ENCODE measurements around the gene LRRC51.

Gene LRRC51

GRCh38 chr11:72045849-72046248 is 34.8 kb upstream of the LRRC51 start:
- Histone ChIP-seq H3K36me3 (ENCODE audit: insufficient read depth, low read depth, low read length) (no peaks in the 10 kb centered on the region), H3K9me3 (ENCODE audit: insufficient read depth, low read depth, low read length) (no peaks in the 10 kb centered on the region), H3K9ac (ENCODE audit: low read depth, low read length) (0 out of 2 replicates have a peak overlapping the region, but pooled peaks have one; percentile 24), H3K27me3 (ENCODE audit: insufficient read depth, low read length) (no peaks in the 10 kb centered on the region), H3K4me3 (ENCODE audit: low read length) (no peak overlapping the region), H3K27ac (ENCODE audit: low read length) (no peak overlapping the region), H3K4me1 (ENCODE audit: insufficient read depth, low read length) (peaks cover 18% of the 10 kb centered on the region)

GRCh38 chr11:72048766-72049460 is 31.7 kb upstream of the LRRC51 start:
- H3K4me3 ChIP-seq (ENCODE audit: low read length): 0 out of 2 replicates have a peak overlapping the region, but pooled peaks have one; percentile 1
- peak overlapping the region; percentile 45 for H3K27ac ChIP-seq (ENCODE audit: low read length)
- peaks cover 5% of the 10 kb centered on the region; the same call in 1 of the 2 replicates for H3K36me3 ChIP-seq (ENCODE audit: insufficient read depth, low read depth, low read length)
- H3K4me1 ChIP-seq (ENCODE audit: insufficient read depth, low read length): peaks cover 9% of the 10 kb centered on the region; the same call in 1 of the 2 replicates
- no peaks in the 10 kb centered on the region for H3K9me3 ChIP-seq (ENCODE audit: insufficient read depth, low read depth, low read length)
- H3K9ac ChIP-seq (ENCODE audit: low read depth, low read length): peak overlapping the region; percentile 30; the same call in 1 of the 2 replicates
- H3K27me3 ChIP-seq (ENCODE audit: insufficient read depth, low read length): no peaks in the 10 kb centered on the region

- H3K9me3 ChIP-seq (ENCODE audit: insufficient read depth, low read depth, low read length): no peaks in the 10 kb centered on the region
- no peak overlapping the region for H3K4me3 ChIP-seq (ENCODE audit: low read length)
- no peaks in the 10 kb centered on the region for H3K27me3 ChIP-seq (ENCODE audit: insufficient read depth, low read length)
- H3K36me3 ChIP-seq (ENCODE audit: insufficient read depth, low read depth, low read length): peaks cover 8% of the 10 kb centered on the region; the same call in 1 of the 2 replicates
- no peak overlapping the region for H3K27ac ChIP-seq (ENCODE audit: low read length)
- H3K4me1 ChIP-seq (ENCODE audit: insufficient read depth, low read length): no peaks in the 10 kb centered on the region
- H3K9ac ChIP-seq (ENCODE audit: low read depth, low read length): no peak overlapping the region
These were observed 22.1 kb upstream of the LRRC51 start for GRCh38 chr11:72058416-72059034.

DNA sequence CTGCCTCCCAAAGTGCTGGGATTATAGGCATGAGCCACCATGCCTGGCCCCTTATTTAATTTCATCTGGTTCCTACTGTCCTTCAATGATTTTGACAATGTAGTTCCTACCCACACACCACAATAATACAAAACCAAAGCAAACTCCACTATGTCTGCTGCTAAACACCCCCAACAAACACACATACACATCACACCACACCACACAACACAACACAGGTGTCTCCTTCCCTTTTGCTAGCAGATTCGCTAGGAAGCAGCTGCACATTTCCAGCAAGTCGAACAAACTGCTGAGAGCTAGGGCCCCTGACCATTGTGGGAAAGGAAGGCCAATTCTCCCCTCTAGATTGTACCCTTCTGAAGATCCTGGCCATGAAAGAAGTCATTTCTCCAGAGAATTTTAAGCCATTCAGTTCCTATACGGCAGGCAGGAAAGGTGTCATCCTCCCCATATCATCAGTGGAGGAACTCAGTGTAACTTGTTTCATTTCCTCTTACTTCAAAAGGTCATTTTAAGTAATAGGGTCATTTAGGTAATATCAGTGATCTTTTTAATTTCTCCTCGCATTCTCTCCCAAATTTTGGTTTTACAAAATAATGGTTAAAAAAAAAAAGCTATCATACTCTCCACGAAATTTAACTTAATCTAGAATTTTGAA is 18.8 kb upstream of the LRRC51 start:
- no peaks in the 10 kb centered on the region for H3K27me3 ChIP-seq (ENCODE audit: insufficient read depth, low read length)
- no peaks in the 10 kb centered on the region for H3K9me3 ChIP-seq (ENCODE audit: insufficient read depth, low read depth, low read length)
- H3K27ac ChIP-seq (ENCODE audit: low read length): no peak overlapping the region
- no peaks in the 10 kb centered on the region for H3K4me1 ChIP-seq (ENCODE audit: insufficient read depth, low read length)
- peaks cover 11% of the 10 kb centered on the region; the same call in 1 of the 2 replicates for H3K36me3 ChIP-seq (ENCODE audit: insufficient read depth, low read depth, low read length)
- no peak overlapping the region for H3K4me3 ChIP-seq (ENCODE audit: low read length)
- H3K9ac ChIP-seq (ENCODE audit: low read depth, low read length): no peak overlapping the region

DNA sequence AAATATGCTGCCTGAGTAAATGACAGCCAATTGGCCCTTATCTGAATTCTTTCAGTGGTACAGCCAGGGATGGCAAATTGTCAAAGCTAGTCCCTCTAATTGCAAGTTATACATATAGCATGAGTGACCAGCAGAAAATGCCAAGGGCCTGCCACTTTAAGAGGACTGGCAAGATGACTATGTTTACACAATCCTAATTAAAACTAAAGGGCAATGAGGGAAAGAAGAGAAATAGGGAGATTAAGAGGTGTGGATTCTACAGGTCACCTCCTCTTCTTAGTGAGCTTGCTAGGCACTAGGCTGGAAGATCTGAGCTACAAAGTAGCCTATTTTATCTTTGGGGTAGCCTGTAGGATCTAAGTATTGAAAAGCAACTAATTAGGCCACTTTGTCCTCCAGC is 13.8 kb upstream of the LRRC51 start:
- Histone ChIP-seq H3K36me3 (ENCODE audit: insufficient read depth, low read depth, low read length) (peaks cover 34% of the 10 kb centered on the region), H3K27me3 (ENCODE audit: insufficient read depth, low read length) (no peaks in the 10 kb centered on the region), H3K27ac (ENCODE audit: low read length) (no peak overlapping the region), H3K4me1 (ENCODE audit: insufficient read depth, low read length) (peaks cover 13% of the 10 kb centered on the region; the same call in 1 of the 2 replicates), H3K9me3 (ENCODE audit: insufficient read depth, low read depth, low read length) (no peaks in the 10 kb centered on the region), H3K9ac (ENCODE audit: low read depth, low read length) (no peak overlapping the region), H3K4me3 (ENCODE audit: low read length) (no peak overlapping the region)

DNA sequence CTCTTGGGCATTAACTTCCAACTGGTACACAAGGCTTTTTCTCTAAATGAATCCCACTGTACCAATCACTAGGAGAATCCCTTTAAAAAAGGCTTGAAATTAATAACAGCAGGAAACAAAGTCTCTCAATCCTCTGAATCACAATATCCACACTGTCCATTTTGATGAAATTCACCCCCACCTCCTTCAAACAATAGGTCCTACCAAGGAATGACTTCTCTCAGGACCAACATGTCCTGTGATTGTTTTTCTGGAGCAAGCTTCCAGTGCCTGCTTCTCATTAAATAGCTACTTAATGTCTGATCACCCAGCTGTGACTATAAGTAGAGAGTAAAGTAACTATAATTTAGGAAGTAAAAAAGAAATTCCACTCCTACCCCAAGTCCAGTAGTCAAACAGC is 13.4 kb upstream of the LRRC51 start:
- Histone ChIP-seq H3K27me3 (ENCODE audit: insufficient read depth, low read length) (no peaks in the 10 kb centered on the region), H3K36me3 (ENCODE audit: insufficient read depth, low read depth, low read length) (peaks cover 34% of the 10 kb centered on the region), H3K27ac (ENCODE audit: low read length) (no peak overlapping the region)

DNA sequence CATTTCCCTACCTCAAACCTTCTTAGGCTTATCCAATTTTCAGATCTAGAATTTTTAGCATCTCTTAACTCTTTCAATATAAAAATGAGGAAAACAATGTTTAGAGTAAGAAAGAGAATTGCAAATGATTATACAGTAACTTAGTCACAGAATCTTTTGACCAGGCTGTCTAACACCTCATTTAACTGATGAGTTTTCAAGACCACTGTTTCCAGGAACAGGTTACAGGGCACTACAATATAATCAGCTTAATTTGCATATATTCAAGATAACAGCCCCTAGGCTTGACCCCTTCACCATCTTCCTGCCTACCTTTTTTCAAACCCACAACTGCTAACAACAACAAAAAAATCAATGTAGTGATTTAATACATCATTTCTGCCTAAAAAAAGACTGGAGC is 13.0 kb upstream of the LRRC51 start:
- H3K4me1 ChIP-seq (ENCODE audit: insufficient read depth, low read length): peaks cover 18% of the 10 kb centered on the region; the same call in 1 of the 2 replicates
- H3K4me3 ChIP-seq (ENCODE audit: low read length): no peak overlapping the region
- no peaks in the 10 kb centered on the region for H3K27me3 ChIP-seq (ENCODE audit: insufficient read depth, low read length)
- H3K27ac ChIP-seq (ENCODE audit: low read length): no peak overlapping the region
- peaks cover 34% of the 10 kb centered on the region for H3K36me3 ChIP-seq (ENCODE audit: insufficient read depth, low read depth, low read length)
- no peaks in the 10 kb centered on the region for H3K9me3 ChIP-seq (ENCODE audit: insufficient read depth, low read depth, low read length)
- H3K9ac ChIP-seq (ENCODE audit: low read depth, low read length): no peak overlapping the region

More for the DNA sequence above, 13.4 kb upstream of the LRRC51 start:
- Histone ChIP-seq H3K9me3 (ENCODE audit: insufficient read depth, low read depth, low read length) (no peaks in the 10 kb centered on the region), H3K4me3 (ENCODE audit: low read length) (no peak overlapping the region), H3K4me1 (ENCODE audit: insufficient read depth, low read length) (peaks cover 15% of the 10 kb centered on the region; the same call in 1 of the 2 replicates), H3K9ac (ENCODE audit: low read depth, low read length) (no peak overlapping the region)

GRCh38 chr11:72069200-72069599 is 11.4 kb upstream of the LRRC51 start:
- Histone ChIP-seq H3K4me1 (ENCODE audit: insufficient read depth, low read length) (peaks cover 22% of the 10 kb centered on the region), H3K9ac (ENCODE audit: low read depth, low read length) (no peak overlapping the region), H3K4me3 (ENCODE audit: low read length) (no peak overlapping the region), H3K27me3 (ENCODE audit: insufficient read depth, low read length) (no peaks in the 10 kb centered on the region), H3K9me3 (ENCODE audit: insufficient read depth, low read depth, low read length) (no peaks in the 10 kb centered on the region), H3K27ac (ENCODE audit: low read length) (no peak overlapping the region), H3K36me3 (ENCODE audit: insufficient read depth, low read depth, low read length) (peaks cover 29% of the 10 kb centered on the region)

GRCh38 chr11:72069787-72070251 is 10.8 kb upstream of the LRRC51 start:
- no peak overlapping the region for H3K9ac ChIP-seq (ENCODE audit: low read depth, low read length)
- peaks cover 22% of the 10 kb centered on the region for H3K4me1 ChIP-seq (ENCODE audit: insufficient read depth, low read length)
- H3K36me3 ChIP-seq (ENCODE audit: insufficient read depth, low read depth, low read length): peaks cover 29% of the 10 kb centered on the region
- no peaks in the 10 kb centered on the region for H3K27me3 ChIP-seq (ENCODE audit: insufficient read depth, low read length)
- no peak overlapping the region for H3K27ac ChIP-seq (ENCODE audit: low read length)
- no peaks in the 10 kb centered on the region for H3K9me3 ChIP-seq (ENCODE audit: insufficient read depth, low read depth, low read length)
- no peak overlapping the region for H3K4me3 ChIP-seq (ENCODE audit: low read length)

GRCh38 chr11:72070491-72070890 is 10.2 kb upstream of the LRRC51 start:
- peaks cover 29% of the 10 kb centered on the region for H3K36me3 ChIP-seq (ENCODE audit: insufficient read depth, low read depth, low read length)
- H3K9me3 ChIP-seq (ENCODE audit: insufficient read depth, low read depth, low read length): no peaks in the 10 kb centered on the region
- no peak overlapping the region for H3K4me3 ChIP-seq (ENCODE audit: low read length)
- H3K27ac ChIP-seq (ENCODE audit: low read length): no peak overlapping the region
- H3K27me3 ChIP-seq (ENCODE audit: insufficient read depth, low read length): no peaks in the 10 kb centered on the region
- peaks cover 22% of the 10 kb centered on the region for H3K4me1 ChIP-seq (ENCODE audit: insufficient read depth, low read length)
- no peak overlapping the region for H3K9ac ChIP-seq (ENCODE audit: low read depth, low read length)

DNA sequence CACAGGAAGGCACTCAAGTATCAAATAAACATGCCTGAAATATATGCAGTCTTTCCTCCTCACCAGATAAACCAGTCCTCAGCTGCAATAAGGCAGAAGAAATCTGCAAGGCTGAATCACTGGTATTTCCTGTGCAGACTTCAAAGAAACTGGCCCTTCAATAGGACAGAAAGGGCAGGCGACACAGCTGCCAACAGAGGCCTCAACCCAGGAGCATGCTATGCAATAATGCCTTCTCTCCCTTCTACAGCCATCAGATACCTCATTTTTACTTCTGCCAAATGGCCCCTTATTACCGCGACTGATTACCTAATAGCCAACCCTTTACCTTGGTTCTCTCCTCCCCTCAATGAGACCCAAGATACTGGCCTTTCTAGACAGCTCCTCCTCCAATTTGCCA is 8.3 kb upstream of the LRRC51 start:
- Histone ChIP-seq H3K27ac (ENCODE audit: low read length) (no peak overlapping the region), H3K4me3 (ENCODE audit: low read length) (no peak overlapping the region), H3K36me3 (ENCODE audit: insufficient read depth, low read depth, low read length) (peaks cover 23% of the 10 kb centered on the region), H3K9me3 (ENCODE audit: insufficient read depth, low read depth, low read length) (no peaks in the 10 kb centered on the region), H3K4me1 (ENCODE audit: insufficient read depth, low read length) (peaks cover 22% of the 10 kb centered on the region), H3K27me3 (ENCODE audit: insufficient read depth, low read length) (no peaks in the 10 kb centered on the region), H3K9ac (ENCODE audit: low read depth, low read length) (peak overlapping the region; percentile 34; the same call in 1 of the 2 replicates)

Data from iPS-20b (cell line).